COR-L47 (cell line): ENCODE data around the gene NIN.
A peak's percentile ranks its signal among the peaks of the same experiment; 100 is the strongest.

Experiments used
- DNase-seq: peaks from one replicate; lab custom pipeline; 2025; lab: John Stamatoyannopoulos, UW

The NIN gene

DNA sequence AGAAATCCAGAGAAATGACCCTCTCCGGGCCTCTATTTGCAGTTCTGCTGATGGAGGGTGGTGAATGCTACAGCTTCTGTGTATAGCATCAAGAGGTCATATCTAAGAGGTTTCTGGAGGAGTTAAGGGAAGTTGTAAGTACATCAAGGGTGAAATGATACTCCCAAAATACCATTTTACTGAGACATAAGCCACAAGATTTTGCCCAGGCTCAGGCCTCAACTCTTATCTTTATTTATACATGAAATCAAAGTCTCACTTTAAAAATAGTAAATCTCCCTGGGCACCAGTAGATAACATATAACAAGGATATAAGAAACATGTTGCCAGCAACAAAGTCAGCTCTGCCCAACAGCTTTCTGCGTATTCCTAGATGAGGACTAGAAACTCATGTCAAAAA lies 40.4 kb downstream of the NIN start:
- DNase-seq, result no peak

DNA sequence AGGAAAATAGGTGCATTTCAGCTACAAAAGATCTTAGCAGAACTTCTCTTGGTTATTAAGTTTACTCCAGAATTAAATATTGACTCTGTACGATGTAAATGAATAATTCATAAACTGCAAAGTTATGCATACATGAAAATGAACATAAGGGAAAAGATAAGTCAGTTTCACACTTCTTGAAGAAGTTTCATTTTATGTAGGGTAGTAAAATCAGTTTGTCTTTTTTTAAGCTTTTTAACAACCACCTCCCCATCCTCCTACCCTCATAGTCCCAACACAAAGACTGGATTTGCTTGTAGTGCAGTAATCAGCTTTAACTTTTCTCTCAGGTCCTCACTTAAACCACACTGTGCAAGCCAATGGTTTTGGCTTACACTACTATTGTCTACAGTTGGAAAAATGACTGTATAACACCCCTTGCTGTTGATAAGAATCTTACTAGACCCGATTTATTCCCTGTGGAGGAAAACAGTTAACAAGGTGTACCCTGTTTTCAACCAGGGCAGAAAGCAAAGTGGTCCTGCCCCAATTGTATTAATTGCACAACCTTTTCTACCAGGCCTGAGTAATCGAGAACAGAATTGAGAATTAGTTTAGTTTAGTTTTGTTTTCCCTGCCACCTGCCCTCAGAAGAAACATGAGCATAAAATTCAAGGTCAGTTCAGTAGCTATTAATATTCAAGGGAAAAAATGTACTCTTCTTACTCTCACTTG lies 44.1 kb downstream of the NIN start:
- no peak for DNase-seq

DNA sequence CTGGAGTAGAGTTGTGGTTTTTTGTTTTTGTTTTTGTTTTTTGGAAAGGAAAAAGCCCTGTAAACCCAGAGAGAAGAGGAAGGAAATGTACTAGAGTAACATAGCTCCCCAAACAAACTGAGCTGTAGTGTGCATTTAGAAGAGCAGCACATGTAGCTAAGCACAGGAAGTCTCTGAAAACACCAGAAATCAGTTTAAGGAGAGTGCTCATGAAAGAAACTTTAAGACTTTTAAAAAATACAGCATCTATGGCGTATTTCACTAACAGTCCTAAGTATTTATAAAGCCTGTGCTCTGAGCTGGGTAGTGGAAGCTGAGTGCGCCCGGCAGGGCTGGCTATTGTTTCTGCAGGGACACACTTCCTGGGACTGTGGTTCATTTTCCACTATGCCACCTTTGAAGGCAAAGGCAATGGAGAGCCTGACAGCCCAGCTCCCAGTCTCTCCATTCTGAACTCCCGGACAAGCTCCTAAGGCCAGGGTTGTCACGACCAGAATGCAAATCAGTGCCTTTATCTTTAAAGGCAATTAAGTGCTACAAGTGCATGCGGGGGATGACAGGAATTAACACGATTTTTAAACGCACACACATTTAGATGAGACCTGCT lies 45.4 kb downstream of the NIN start:
- DNase-seq, result no peak

DNA sequence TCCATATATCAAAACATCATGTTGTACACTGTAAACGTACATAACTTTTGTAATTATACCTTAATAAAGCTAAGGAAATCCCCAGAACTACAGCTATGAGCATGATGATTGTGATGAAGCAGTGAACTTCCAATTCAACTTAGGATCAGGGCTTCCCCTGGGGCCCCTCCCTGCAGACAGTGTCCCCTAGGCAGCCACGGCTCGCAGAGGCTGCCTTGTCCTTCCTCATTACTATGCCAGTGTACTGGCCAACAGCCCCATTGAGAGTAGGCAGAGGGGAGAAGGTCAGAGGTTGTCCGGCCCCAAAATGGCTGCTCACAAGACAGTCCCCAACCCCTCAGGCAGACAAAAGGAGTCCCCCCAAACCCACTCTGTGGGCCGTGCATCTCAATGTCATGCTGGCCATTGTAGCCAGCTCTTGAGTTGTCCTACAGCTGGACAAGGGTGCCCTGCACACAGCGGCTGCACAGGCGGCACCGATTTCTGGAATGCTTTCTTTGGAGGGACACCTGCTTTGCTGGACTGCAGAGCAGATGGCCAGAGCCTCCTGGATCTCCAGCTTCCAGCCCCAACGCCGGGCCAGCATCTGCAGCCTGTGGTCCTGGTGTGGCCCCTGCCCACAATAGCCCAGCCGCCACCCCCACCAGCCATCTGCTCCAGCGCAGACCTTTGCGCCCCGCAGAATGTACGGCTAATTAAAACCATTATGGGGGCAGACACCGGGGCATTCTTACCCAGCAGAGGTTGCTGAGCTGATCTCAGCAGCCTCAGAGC lies 46.1 kb downstream of the NIN start:
- no peak for DNase-seq

DNA sequence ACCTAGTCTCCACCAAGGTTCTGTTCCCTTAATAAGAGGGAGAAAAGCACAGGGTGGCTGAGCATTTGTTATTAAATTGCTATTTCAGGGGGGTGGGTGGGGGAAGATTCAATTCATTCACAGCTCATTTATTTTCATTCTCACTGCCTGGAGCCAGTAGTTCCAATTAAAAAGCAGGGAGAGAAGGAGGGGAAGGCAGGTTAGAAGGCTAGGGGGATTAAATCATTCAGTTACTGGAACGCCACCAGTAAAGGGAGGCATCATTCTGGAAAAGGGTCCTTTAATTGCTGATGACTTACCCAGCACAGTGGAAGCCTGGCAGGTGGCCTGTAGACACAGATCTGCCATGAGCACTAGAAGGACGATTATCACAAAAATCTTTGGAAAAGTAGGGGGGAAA lies 47.4 kb downstream of the NIN start:
- DNase-seq, result no peak

DNA sequence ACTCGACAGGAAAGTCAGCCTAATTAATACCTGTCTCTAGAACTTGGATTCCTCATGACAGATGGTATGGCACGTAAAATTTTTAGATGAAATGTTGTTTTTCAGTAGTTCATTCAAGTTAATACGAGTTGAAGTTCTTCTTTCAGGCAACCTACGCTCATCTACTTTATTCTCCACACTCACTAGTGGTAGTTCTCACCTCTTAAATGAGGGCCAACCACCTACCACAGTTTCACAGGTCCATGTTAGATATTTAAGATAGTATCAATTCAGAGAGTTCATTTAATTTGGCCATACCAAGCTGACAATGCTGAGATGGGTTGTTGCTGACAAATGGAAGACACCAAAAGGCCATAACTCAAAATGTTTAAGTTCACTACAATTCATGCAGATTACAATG lies 50.6 kb downstream of the NIN start:
- no peak for DNase-seq

DNA sequence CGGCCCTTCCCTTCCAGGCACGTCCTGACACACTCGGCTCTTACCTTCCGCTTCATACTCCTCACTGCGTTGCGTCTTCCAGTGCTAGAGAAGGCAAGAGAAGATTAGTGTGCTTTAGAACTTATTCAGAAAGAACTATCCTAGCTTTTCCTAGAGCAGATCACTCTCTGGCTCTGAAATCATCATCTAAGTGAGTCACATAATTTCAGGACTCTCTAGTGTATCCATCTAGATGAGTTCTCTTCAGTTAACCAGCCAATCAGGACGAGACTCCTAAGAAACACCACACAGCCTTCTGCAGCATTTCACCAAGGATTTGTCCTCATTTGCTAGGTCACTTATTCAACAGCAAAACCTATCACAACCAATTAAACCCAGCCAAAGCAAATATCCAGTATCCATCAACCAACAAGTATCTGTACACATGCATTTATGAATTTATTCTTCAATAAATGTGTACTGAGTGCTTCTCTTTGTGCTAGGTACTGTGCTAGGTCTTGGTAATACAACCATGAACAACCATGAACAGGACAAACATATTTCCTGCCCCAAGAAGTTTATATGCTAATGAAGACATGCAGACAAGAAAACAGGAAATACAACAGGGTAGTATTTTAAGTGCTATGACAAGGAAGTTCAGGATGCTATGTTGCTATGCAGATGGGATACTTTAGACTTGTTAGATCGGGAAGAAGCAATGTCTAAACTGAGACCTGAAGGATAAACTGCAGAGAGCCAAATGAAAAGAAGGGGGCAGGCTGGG lies 52.1 kb downstream of the NIN start:
- DNase-seq, result no peak

DNA sequence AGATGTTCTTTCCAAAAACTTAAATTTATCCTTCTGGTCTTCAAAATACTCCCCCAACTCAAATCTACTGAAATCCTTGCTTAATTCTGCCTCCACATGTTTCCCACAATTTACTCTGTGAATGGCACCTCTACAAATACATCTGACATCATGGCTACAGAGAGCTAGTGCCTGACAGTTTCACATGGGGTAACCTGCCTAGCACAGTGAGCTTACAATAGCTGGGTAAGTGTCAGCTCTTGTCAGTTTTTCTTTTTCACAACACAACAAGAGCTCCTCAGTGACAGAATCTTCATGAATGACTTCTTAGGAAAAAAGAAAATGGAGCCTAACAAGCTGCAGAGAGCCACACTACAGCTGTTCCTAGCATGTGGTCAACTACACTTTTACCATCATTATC lies 54.4 kb downstream of the NIN start:
- no peak for DNase-seq

DNA sequence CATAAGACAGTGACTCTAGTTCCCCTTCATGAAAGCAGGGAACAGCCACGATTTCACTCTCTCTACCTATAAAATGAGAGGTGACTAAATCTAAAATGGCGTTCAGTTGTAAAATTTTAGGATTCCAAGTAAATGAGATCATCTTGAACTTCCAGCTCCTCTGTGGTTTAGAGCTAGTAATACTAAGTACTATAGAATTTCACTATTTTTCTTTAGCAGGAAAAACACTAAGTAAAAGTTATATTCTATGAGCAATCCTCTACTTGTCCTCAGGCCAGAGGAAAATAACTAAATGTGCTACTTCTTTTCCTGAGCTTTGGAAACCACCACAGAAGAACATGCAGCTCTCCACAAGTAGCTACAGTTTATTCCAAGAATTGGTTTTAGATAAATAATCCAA lies 55.6 kb downstream of the NIN start:
- DNase-seq, result no peak

DNA sequence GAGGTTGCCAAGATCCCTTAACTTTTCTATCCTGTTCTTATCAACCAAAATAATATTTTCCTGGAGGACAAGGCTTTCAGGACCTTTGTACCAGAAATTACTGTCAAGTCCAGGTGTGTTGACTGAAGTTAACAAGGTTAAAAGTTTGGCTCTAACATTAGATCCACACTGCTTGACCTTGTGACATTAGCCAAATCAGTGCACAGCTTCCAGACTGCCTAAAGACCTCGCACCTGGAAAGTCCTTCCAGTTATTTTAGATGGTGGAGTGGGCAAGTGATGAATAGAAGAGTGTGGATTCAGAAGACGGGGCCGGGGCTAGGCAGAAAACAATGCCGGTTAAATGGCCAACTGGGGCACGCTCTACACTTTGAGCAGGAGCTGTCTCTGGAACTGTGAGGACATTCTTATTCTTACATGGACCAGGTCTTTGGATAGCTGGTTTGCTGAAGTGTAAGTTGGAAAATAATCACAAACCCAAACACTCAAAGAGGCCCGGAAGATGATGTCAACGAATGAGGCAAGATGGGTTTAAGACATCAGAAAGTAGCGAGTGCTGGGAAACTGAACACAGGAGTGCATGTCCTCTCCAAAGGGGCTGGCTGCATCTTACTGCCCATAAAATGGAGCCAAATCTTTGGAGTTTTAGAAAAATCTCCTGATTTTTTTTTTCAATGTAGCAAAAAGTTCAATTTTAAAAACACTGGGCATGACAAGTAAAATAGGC lies 56.3 kb downstream of the NIN start:
- DNase-seq, result no peak

DNA sequence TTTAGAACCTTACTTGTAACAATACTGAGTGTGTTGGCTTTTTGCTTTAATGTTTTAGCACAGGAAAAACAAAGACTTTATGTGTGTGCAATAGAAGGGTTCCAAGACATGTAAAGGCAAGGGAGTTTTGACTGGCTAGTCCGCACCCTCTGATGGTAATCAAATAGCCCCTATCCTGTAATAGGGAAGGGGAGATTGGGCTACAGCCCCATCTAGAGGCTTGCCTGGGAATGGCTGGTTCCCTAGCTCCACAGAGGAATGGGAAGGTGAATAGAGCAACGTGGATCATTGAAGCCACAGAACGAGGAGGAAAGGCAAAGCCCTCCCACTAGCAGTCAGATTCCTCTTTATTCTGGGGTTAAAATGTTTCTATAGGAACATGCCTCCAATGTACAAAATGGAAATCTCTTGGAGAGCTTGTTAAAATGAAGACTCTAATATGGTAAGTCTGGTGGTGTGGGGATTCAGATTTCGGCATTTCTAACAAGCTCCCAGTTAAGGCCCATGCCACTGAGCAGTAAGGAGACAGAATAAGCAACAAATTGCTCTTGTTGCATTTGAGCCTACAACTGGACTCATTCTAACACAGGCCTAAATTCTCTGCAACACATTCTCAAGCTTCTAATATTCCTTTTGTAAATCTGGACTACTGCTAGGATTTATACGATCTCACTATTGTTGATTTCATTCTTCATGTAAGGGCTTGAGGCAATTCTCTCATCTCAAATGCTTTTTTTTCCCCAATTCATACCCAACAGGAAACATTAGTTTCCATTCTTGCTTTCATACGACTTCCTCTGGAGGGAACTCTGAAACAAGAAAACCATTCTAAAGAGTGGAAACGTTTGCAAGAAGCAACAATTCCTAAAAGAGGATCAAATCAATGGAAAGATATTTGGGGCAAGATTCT lies 57.1 kb downstream of the NIN start:
- peak; percentile 14 for DNase-seq

DNA sequence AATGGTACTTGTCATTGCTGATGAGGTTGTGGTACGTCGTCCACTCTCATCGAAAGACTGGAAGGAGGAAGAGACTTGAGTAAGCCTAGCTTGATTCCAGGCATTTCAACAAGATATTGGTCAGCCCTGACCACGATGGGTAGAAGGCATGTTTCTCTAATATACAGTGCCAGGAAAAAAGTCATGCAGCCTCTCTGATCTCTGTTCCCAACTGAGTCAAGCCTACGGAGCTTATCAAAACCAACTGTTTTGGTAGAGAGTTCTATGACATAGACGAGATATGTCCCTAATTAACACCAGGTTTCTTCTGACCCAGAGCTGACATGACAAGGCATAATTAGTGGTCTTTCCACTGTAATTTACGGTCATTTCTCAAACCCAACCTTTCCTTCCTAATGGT lies 58.5 kb downstream of the NIN start:
- DNase-seq, result no peak

DNA sequence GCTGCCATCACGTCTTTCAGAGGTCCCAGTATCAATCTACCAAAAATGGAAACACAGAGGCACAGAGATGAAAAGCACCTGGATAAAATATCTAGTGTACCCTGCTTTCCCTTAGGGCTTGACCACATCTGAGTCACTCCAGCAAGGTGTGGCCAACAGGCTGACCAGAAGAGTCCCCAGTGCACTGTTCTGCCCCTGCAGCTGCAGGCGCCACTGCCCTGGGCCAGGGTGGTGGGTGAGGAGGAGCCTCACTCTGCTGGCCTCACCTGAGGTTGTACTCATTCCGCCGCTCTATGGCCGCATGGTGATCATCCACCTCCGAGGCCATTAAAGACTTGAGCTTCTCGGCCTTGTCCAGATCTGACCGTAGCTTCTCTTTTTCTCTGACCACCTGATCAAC lies 60.4 kb downstream of the NIN start:
- DNase-seq, result no peak

DNA sequence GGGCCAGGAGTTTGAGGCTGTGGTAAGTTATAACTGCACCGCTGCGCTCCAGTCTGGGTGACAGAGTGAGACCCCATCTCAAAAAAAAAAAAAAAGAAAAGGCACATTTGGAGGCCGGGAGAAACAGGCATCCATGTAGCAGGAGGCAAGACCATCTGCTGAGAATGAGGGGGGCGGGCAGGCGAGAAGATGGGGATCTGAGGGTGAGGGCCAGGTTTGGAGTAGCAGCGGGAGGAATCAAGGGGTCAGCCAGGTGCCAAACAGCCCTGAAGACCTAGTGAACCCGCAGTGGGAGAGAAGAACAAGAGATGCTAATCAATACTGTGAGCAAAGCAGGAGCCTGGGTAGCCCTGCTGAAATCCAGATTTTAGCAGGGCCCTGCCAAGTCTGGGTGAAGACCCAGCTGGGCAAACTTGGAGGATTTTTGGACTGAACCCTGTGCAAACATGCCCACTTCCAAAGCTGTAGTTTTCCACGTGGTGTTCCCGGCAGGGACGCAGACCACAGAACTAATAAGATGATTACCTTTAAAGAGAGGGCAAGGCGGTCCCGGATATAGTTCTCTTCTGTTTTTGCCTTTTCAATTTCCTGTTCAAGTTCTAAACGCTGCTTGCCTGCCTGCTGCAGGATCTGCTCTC lies 61.0 kb downstream of the NIN start:
- DNase-seq, result no peak

DNA sequence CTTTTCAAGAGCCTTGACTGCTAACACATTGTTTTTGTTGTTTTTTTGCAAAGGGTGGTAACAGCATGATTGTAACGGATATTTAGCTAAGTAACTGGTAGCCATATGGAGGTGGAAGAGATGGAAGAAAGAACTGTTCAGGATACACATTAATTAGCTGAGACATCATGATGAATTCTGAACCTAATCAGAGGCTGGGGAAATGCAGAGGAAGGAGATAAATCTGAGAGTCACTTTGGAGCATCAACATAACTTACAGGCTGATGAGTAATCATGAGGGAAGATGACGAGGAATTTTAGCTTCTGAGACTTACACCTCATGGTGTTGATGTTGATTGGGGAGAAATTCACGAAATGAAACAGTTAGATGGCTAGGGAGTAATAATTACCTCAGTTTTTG lies 62.3 kb downstream of the NIN start:
- DNase-seq, result no peak

DNA sequence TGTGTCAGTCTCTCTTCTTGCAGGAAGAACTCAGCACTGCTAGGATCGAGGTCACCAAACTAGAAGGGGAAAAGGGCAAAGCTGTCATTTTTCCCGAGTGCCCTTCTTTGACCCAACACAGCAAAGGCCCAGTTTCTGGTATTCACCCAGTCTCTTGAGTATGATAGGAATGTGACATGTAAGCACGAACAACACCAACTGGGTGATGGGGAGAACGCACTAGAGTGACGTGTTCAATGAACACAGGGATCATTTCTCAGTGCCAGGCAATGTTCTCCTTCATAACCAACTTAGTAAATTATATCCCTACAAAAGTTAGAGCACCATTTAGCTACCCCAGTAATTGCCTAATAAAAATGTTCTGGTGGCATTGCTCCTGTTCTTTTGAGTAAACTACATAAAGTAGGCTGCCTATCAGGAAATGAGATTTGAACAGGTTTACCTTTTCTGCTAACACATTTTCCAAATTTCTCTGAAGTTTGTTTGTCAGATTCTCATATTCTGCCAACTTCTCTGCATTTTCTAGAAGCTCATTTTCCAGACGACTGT lies 64.5 kb downstream of the NIN start:
- no peak for DNase-seq

DNA sequence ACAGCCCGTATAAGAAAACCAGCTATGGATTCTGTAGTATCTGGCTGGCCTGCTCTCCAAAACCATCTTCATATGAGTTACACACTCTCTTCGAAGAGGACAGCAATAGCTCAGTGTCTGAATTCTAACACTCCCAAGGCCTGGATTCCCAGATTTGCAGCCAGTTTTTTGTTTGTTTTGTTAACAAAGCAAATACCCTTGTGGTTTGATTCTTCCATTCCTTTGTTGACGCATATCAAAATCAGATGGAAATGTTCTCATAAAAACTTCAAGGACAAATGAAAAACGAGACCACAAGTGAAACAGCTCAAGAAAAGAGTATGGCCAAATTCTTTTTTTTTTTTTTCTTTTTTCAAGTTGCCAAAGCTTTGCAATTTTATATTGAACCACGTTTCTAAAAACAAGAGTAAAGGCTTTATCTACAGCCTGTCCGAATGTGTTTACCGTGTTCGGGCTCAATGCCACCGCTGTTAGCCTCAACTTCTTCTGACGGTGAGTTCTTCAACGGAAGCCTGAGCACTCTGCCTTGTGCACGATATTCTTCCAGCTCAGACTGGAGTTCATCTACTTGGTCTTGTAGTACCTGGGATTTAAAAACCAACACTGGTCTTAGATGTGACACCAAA lies 67.5 kb downstream of the NIN start:
- DNase-seq, result no peak

DNA sequence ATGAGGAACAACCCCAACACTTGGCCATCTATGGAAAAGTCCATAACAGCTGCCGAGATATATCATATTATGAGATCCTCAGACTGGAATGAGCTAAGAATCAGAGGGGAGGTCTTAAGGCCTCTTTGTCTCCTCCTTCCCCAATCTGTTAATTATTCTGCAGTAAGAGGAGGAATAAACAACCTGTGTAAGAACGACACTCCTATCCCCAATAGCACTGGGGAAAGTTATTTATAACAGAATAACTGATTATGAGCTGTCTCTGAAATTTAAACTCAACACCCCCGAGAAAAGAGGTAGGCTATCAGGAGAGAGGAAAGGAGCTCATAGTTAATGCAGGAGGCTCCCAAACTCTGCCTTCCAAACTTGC lies 68.0 kb downstream of the NIN start:
- no peak for DNase-seq

DNA sequence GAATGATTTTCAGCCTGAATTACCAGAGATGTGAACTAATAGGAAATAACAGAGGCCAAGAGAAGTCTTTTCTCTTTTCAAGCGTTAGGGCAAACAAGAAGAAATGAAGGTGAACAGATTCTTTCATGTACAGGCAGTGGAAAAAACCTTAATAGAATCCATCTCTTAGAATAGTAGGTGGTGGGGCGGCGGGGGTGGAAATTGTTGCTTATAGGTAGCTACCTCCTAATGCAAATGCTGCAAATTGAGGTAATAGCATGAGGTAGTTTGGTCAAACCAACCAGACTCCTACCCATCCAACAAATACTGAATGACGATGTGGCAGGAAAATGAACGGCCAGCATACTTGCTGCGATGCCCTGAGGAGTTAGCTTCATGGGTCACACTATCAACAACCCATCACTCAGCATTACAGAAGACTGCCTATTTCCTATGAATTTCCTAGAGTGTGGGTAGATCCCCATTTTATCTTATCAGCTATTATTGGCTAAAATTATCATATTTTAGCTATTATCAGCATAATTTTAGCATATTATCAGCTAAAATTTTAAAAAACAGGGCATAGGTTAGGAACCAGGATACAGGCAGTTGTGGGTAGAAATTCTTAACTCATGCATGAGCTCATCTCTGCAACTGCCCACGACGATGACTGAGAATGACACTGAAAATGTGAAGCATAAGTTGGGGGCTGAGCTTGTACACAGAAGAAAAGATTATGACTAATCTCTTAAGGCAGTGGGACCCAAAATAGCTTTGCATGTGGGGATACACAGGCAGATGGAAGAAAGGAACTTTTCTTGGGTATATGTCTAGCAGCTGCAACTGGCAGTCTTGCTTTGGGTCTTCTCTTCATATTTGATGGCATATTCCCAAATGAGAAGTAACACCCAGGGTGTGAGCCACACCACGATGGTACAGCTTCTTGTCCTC lies 68.7 kb downstream of the NIN start:
- no peak for DNase-seq
